PC-9 (cell line): ENCODE results near the gene GMPPA. TPM values are rescaled to one million over a fixed set of nuclear protein-coding genes. Genes with fewer than 3 reads are reported as not detected.

ENCODE experiments used
- BruUV-seq: library from RNA; stranded (reverse); fragments of 400-500 nt; replicated peaks from 2 replicates; lab custom pipeline; 2021; lab: Mats Ljungman, UMichigan
- CTCF ChIA-PET: fragments of 300-600 bp; sonication (Branson Sonifier 250); formaldehyde crosslinking; loops from one replicate; lab custom pipeline; 2022; ENCODE audit warnings: antibody characterized with exemption; lab: Charles Lee
- POLR2A ChIA-PET: fragments of 300-600 bp; sonication (Branson Sonifier 250); formaldehyde crosslinking; loops from one replicate; lab custom pipeline; 2022; ENCODE audit warnings: antibody characterized with exemption; ENCODE audit not compliant: unreplicated experiment; lab: Charles Lee
- DNase-seq, 2 experiments: peaks; one replicate each; pipeline versions ENCODE4 v3.0.0 to v3.0.0-alpha.2; 2015 to 2022; ENCODE audit warnings: mixed read lengths in 1 of 2
- H2AFZ ChIP-seq: fragments of 200-600 bp; sonication (generic); 2 replicates; pipeline ENCODE4 v1.8.1; 2017; ENCODE audit warnings: antibody characterized with exemption
- H3F3A ChIP-seq: fragments of 200-600 bp; sonication (generic); 2 replicates; pipeline ENCODE4 v1.8.1; 2017; ENCODE audit warnings: antibody characterized with exemption, mild to moderate bottlenecking, low read depth; ENCODE audit not compliant: insufficient read depth
- H3K27ac ChIP-seq: fragments of 200-600 bp; sonication (generic); 2 replicates; pipeline ENCODE4 v1.6.1; 2016; ENCODE audit warnings: mixed run types
- H3K27me3 ChIP-seq: fragments of 200-600 bp; sonication (generic); 2 replicates; pipeline ENCODE4 v1.6.1; 2016; ENCODE audit warnings: low read depth, mixed run types; ENCODE audit not compliant: insufficient read depth
- H3K36me3 ChIP-seq: fragments of 200-600 bp; sonication (generic); 2 replicates; pipeline ENCODE4 v1.6.1; 2016; ENCODE audit warnings: low read depth, mixed run types
- H3K4me1 ChIP-seq: fragments of 200-600 bp; sonication (generic); replicated peaks from 2 replicates; pipeline ENCODE4 v1.6.1; 2016; ENCODE audit warnings: mixed run types; ENCODE audit not compliant: insufficient read depth
- H3K4me2 ChIP-seq: fragments of 200-600 bp; sonication (generic); 2 replicates; pipeline ENCODE4 v1.6.1; 2017; ENCODE audit warnings: mixed run types
- H3K4me3 ChIP-seq: fragments of 200-600 bp; sonication (generic); 2 replicates; pipeline ENCODE4 v1.6.1; 2016; ENCODE audit warnings: mixed run types
- H3K79me2 ChIP-seq: fragments of 200-600 bp; sonication (generic); 2 replicates; pipeline ENCODE4 v1.6.1; 2017; ENCODE audit warnings: low read depth, mixed run types
- H3K9me2 ChIP-seq: fragments of 200-600 bp; sonication (generic); 2 replicates; pipeline ENCODE4 v1.8.1; 2017; ENCODE audit warnings: mild to moderate bottlenecking; ENCODE audit not compliant: insufficient read depth
- H3K9me3 ChIP-seq: fragments of 200-600 bp; sonication (generic); 2 replicates; pipeline ENCODE4 v1.8.1; 2016; ENCODE audit warnings: low read depth; ENCODE audit not compliant: insufficient read depth
- H4K20me1 ChIP-seq: fragments of 200-600 bp; sonication (generic); 2 replicates; pipeline ENCODE4 v1.8.1; 2017; ENCODE audit not compliant: insufficient read depth
- CTCF ChIP-seq: fragments of 200-600 bp; sonication (generic); conservative IDR thresholded peaks from 2 replicates; pipeline ENCODE4 v1.6.1; 2017; ENCODE audit warnings: mixed run types, antibody characterized with exemption, mild to moderate bottlenecking, moderate library complexity
- EZH2 ChIP-seq: fragments of 200-600 bp; sonication (generic); IDR thresholded peaks from 2 replicates; pipeline ENCODE4 v1.8.0; 2017; ENCODE audit warnings: antibody characterized with exemption, low read depth
- intact Hi-C: fragments of 100-400 bp; cut with micrococcal nuclease; formaldehyde crosslinking; loops from one replicate; pipeline ENCODE4 v1.10.0; 2022; ENCODE audit not compliant: unreplicated experiment
- total RNA-seq: library from RNA; stranded (reverse); gene quantifications from 2 replicates; pipeline ENCODE4 v1.2.3, GENCODE V29; 2021

The GMPPA gene
- total RNA-seq, 1 experiment from 2014 or later = 57.2 TPM

GRCh38 chr2:219477179-219477578, 21.5 kb upstream of the GMPPA start:
- DNase-seq = no peak
- H3K4me1 ChIP-seq = no peaks in the 10 kb centered on the region
- H3K36me3 ChIP-seq = no peaks in the 10 kb centered on the region
- no TSS peak for BruUV-seq
- no peaks in the 10 kb centered on the region for H3K79me2 ChIP-seq
- no peaks in the 10 kb centered on the region for H3K9me3 ChIP-seq
- H3K27me3 ChIP-seq = no peaks in the 10 kb centered on the region
- no peaks in the 10 kb centered on the region for H3F3A ChIP-seq
- H3K4me2 ChIP-seq = no peak overlapping the region
- H2AFZ ChIP-seq = no peak overlapping the region
- no peaks in the 10 kb centered on the region for H4K20me1 ChIP-seq
- H3K4me3 ChIP-seq = no peak overlapping the region
- no peak for TF ChIP-seq CTCF
- TF ChIP-seq EZH2 = no peak
- ChIA-PET POLR2A (no interaction called here), CTCF (interaction anchor here (0.9 kb wide), 1 partner anchor 33 kb away, joined by 4 read pairs; no protein-coding TSS in a partner anchor)
- intact Hi-C loops = no loop called here
- no peaks in the 10 kb centered on the region for H3K9me2 ChIP-seq
- no peak overlapping the region for H3K27ac ChIP-seq

- ChIA-PET POLR2A (interaction anchor here (0.7 kb wide), 1 partner anchor 74 kb away, joined by 3 read pairs; no protein-coding TSS in a partner anchor), CTCF (no interaction called here)
- intact Hi-C loops = no loop called here
- H3K36me3 ChIP-seq = no peaks in the 10 kb centered on the region
- no peaks in the 10 kb centered on the region for H4K20me1 ChIP-seq
- no peak overlapping the region for H2AFZ ChIP-seq
- no peak overlapping the region for H3K4me2 ChIP-seq
- no peaks in the 10 kb centered on the region for H3K27me3 ChIP-seq
- no TSS peak for BruUV-seq
- TF ChIP-seq EZH2 (no peak), CTCF (no peak)
- H3K79me2 ChIP-seq = no peaks in the 10 kb centered on the region
- H3F3A ChIP-seq = no peaks in the 10 kb centered on the region
- no peaks in the 10 kb centered on the region for H3K9me3 ChIP-seq
- no peak overlapping the region for H3K4me3 ChIP-seq
- DNase-seq = no peak
- H3K9me2 ChIP-seq = no peaks in the 10 kb centered on the region
- H3K27ac ChIP-seq = no peak overlapping the region
- H3K4me1 ChIP-seq = no peaks in the 10 kb centered on the region
These were observed 20.9 kb upstream of the GMPPA start for GRCh38 chr2:219477815-219478214.

GRCh38 chr2:219478916-219479315, 19.8 kb upstream of the GMPPA start:
- TF ChIP-seq EZH2 (no peak), CTCF (no peak)
- CTCF ChIA-PET = no interaction called here
- Histone ChIP-seq H3K36me3 (no peaks in the 10 kb centered on the region), H3K9me2 (no peaks in the 10 kb centered on the region), H3K27me3 (no peaks in the 10 kb centered on the region), H4K20me1 (no peaks in the 10 kb centered on the region), H3K27ac (no peak overlapping the region), H3K4me3 (no peak overlapping the region), H3K9me3 (no peaks in the 10 kb centered on the region), H2AFZ (no peak overlapping the region), H3K79me2 (no peaks in the 10 kb centered on the region), H3K4me2 (no peak overlapping the region), H3K4me1 (no peaks in the 10 kb centered on the region), H3F3A (no peaks in the 10 kb centered on the region)
- no peak for DNase-seq
- POLR2A ChIA-PET = no interaction called here
- BruUV-seq = no TSS peak
- intact Hi-C loops = no loop called here
